ENCODE measurements around the gene TADA2B. TPM values are rescaled to one million over a fixed set of nuclear protein-coding genes. Genes with fewer than 3 reads are reported as not detected.

The TADA2B gene
- total and polyA plus RNA-seq, 2 experiments from 2014 or later = 2.2 to 14.8 TPM

DNA sequence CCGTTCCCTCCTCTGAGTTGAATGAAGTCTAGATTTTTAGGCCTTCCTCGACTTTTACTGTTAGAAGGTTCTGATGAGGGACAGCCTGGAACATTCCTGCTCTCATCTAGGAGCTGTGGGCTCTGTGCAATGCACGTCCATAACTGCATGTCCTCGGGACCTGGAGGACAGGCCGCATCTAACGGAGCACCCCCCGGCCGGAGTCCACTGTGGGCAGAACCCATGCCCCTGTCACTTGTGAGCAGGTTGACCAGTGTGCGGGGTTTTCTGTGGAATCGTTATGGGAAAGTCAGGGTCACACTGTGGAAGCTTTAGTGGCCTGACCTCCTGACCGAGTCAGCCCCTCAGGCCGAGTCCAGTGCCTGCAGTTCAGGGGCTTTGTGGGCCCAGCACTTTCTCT lies 19.3 kb upstream of the TADA2B start:
- in situ Hi-C loops (cut with MboI) = no loop called here
- Histone ChIP-seq H3K9ac (no peak overlapping the region), H3K36me3 (ENCODE audit: low read depth) (no peaks in the 10 kb centered on the region), H3K27ac (no peak overlapping the region), H3K79me2 (ENCODE audit: insufficient read depth) (no peaks in the 10 kb centered on the region), H3K4me3 (no peak overlapping the region), H3K9me2 (ENCODE audit: insufficient read depth) (no peaks in the 10 kb centered on the region), H3K4me1 (ENCODE audit: insufficient read depth) (peaks cover 15% of the 10 kb centered on the region), H3K4me2 (ENCODE audit: unreplicated experiment) (no peak overlapping the region), H3K9me3 (ENCODE audit: low read depth) (no peaks in the 10 kb centered on the region), H4K20me1 (ENCODE audit: insufficient read depth) (no peaks in the 10 kb centered on the region), H3F3A (ENCODE audit: insufficient read depth) (peaks cover 13% of the 10 kb centered on the region), H2AFZ (no peak overlapping the region), H3K27me3 (replicated peaks; ENCODE audit: insufficient read depth) (no peaks in the 10 kb centered on the region)
- TF ChIP-seq EZH2phosphoT487 (IDR thresholded peaks at IDR 0.05; ENCODE audit: insufficient read depth, low read depth) (no peak), EZH2 (IDR thresholded peaks at IDR 0.05; ENCODE audit: insufficient read depth, poor library complexity, severe bottlenecking) (no peak)
- WGBS, 2 experiments (ENCODE audit: low coverage in 1 of 2, low lambda C conversion rate in 2 of 2, missing lambda C conversion rate in 2 of 2) = 97 to 99% methylated on average over 12 of the region's 12 CpGs
- DNase-seq = no peak

DNA sequence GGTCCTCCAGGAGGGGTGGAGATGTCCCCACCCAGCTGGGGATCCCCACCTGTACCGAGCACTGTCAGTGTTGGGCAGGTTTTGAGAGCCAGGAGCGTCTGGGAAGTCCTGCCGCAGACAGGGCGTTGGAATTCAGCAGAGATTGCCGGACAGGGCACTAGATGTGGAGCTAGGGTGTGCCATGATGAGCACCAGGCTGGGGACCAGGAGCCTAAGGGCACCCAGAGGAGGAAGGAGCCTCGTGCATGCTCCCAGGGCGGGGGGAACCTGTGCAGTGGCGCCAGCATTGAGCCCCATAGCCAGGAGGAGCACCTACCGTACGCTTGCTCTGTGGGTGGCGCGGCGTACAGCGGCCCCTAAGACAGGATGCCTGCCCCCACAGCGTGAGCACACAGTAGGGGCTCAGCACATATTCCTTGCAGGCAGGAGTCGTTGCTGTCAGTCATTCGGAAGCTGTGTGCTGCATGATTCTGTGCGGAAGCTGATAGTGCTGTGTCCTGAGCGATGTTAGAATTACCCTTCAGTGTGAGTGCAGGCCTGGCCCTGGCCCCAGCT lies 18.8 kb upstream of the TADA2B start:
- TF ChIP-seq EZH2 (IDR thresholded peaks at IDR 0.05; ENCODE audit: insufficient read depth, poor library complexity, severe bottlenecking) = no peak
- TF ChIP-seq EZH2phosphoT487 (IDR thresholded peaks at IDR 0.05; ENCODE audit: insufficient read depth, low read depth) = no peak
- Histone ChIP-seq H3K4me2 (ENCODE audit: unreplicated experiment) (no peak overlapping the region), H2AFZ (no peak overlapping the region), H3K4me3 (no peak overlapping the region), H3K79me2 (ENCODE audit: insufficient read depth) (no peaks in the 10 kb centered on the region), H4K20me1 (ENCODE audit: insufficient read depth) (no peaks in the 10 kb centered on the region), H3K27me3 (replicated peaks; ENCODE audit: insufficient read depth) (no peaks in the 10 kb centered on the region), H3F3A (ENCODE audit: insufficient read depth) (peaks cover 13% of the 10 kb centered on the region), H3K36me3 (ENCODE audit: low read depth) (no peaks in the 10 kb centered on the region), H3K27ac (no peak overlapping the region), H3K9me3 (ENCODE audit: low read depth) (no peaks in the 10 kb centered on the region), H3K9me2 (ENCODE audit: insufficient read depth) (no peaks in the 10 kb centered on the region), H3K4me1 (ENCODE audit: insufficient read depth) (peaks cover 15% of the 10 kb centered on the region), H3K9ac (no peak overlapping the region)
- in situ Hi-C loops (cut with MboI) = no loop called here
- WGBS, 2 experiments (ENCODE audit: low coverage in 1 of 2, low lambda C conversion rate in 2 of 2, missing lambda C conversion rate in 2 of 2) = 95 to 96% methylated on average over 17 to 19 of the region's 19 CpGs
- DNase-seq = no peak

DNA sequence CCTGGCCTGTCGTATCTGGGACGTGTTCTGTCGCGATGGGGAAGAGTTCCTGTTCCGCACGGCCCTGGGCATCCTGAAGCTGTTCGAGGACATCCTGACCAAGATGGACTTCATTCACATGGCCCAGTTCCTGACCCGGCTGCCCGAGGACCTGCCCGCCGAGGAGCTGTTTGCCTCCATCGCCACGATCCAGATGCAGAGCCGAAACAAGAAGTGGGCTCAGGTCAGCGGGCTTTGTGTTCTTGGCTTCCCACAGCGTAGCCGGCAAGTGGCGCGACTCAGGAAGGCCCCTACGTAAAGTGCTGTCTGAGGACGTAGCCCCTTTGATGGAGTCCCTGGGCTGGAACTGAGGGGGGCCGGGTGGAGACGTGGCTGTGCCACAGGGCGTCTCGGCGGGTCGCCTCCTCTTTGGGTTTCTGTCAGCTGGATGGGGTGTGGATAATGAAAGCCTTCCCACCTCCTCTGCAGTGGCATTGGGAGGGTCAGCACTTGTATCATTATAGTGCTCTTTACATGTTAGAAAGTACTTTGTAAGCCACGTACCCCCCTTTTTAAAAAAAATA lies 18.1 kb upstream of the TADA2B start:
- no peak for DNase-seq
- H3K9ac ChIP-seq = no peak overlapping the region
- H3K36me3 ChIP-seq (ENCODE audit: low read depth) = no peaks in the 10 kb centered on the region
- H3K9me3 ChIP-seq (ENCODE audit: low read depth) = no peaks in the 10 kb centered on the region
- H2AFZ ChIP-seq = no peak overlapping the region
- H3K4me1 ChIP-seq (ENCODE audit: insufficient read depth) = peaks cover 15% of the 10 kb centered on the region
- no peaks in the 10 kb centered on the region for H3K9me2 ChIP-seq (ENCODE audit: insufficient read depth)
- H3K4me3 ChIP-seq = no peak overlapping the region
- in situ Hi-C loops (cut with MboI) = no loop called here
- H3K4me2 ChIP-seq (ENCODE audit: unreplicated experiment) = no peak overlapping the region
- peaks cover 13% of the 10 kb centered on the region for H3F3A ChIP-seq (ENCODE audit: insufficient read depth)
- H3K79me2 ChIP-seq (ENCODE audit: insufficient read depth) = no peaks in the 10 kb centered on the region
- H4K20me1 ChIP-seq (ENCODE audit: insufficient read depth) = no peaks in the 10 kb centered on the region
- H3K27ac ChIP-seq = no peak overlapping the region
- no peak for TF ChIP-seq EZH2 (IDR thresholded peaks at IDR 0.05; ENCODE audit: insufficient read depth, poor library complexity, severe bottlenecking)
- TF ChIP-seq EZH2phosphoT487 (IDR thresholded peaks at IDR 0.05; ENCODE audit: insufficient read depth, low read depth) = no peak
- 90 to 95% methylated on average over 28 of the region's 28 CpGs for WGBS, 2 experiments (ENCODE audit: low coverage in 1 of 2, low lambda C conversion rate in 2 of 2, missing lambda C conversion rate in 2 of 2)
- no peaks in the 10 kb centered on the region for H3K27me3 ChIP-seq (replicated peaks; ENCODE audit: insufficient read depth)

DNA sequence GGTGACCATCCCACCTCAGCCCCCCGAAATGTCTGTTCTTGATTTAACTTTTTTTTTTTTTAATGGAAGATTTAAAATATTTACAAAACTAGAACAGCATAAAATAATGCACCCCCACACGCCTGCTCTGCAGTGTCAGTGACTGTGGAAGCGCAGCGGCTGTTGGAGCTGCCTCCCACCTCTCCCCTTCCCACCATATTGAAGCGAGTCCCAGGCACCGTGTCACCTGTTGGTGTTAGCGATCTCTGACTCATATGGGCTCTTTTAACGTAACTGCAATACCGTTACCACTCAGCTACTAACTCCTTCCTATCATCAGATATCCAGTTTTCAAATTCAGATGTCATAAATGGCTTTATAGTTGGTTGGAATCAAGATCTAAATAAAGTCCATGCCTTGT lies 17.1 kb upstream of the TADA2B start:
- Histone ChIP-seq H3K36me3 (ENCODE audit: low read depth) (0 out of 2 replicates have a peak, but pooled peaks cover 5% of the 10 kb centered on the region), H3K9me2 (ENCODE audit: insufficient read depth) (no peaks in the 10 kb centered on the region), H3K4me3 (no peak overlapping the region), H3K27ac (no peak overlapping the region), H4K20me1 (ENCODE audit: insufficient read depth) (no peaks in the 10 kb centered on the region), H3F3A (ENCODE audit: insufficient read depth) (peaks cover 13% of the 10 kb centered on the region), H3K4me2 (ENCODE audit: unreplicated experiment) (no peak overlapping the region), H2AFZ (no peak overlapping the region), H3K9me3 (ENCODE audit: low read depth) (no peaks in the 10 kb centered on the region), H3K4me1 (ENCODE audit: insufficient read depth) (peaks cover 15% of the 10 kb centered on the region), H3K79me2 (ENCODE audit: insufficient read depth) (no peaks in the 10 kb centered on the region), H3K27me3 (replicated peaks; ENCODE audit: insufficient read depth) (no peaks in the 10 kb centered on the region), H3K9ac (no peak overlapping the region)
- WGBS, 2 experiments (ENCODE audit: low coverage in 1 of 2, low lambda C conversion rate in 2 of 2, missing lambda C conversion rate in 2 of 2) = 92 to 93% methylated on average over 9 of the region's 9 CpGs
- in situ Hi-C loops (cut with MboI) = no loop called here
- TF ChIP-seq EZH2phosphoT487 (IDR thresholded peaks at IDR 0.05; ENCODE audit: insufficient read depth, low read depth) (no peak), EZH2 (IDR thresholded peaks at IDR 0.05; ENCODE audit: insufficient read depth, poor library complexity, severe bottlenecking) (no peak)
- no peak for DNase-seq
